Measurements from ENCODE around the gene GDF11. TPM values are rescaled to one million over a fixed set of nuclear protein-coding genes. Genes with fewer than 3 reads are reported as not detected.

The GDF11 gene
- polyA plus RNA-seq, 1 donor: 17.2 TPM

DNA sequence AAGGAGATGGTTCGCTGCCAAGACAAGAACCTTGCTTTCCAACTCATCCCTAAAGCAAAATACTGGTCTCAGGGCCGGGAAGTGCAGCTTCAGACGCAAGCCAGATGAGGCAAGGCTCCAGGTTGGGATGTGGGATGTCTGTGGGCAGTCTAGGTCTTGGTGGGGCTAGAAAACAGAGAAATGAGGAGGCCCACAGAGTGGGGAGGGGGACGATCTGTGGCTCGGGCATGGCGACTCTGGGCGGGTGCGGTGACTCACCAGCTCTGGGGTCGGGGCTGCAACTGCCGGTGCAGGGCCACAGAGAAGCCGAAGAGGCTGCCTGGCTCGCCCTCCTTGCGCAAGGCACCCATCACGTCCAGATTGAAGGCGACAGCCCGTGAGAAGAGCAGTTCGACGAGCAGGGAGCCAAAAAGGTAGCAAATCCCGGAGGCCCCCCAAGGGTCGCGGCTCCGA, 35.7 kb upstream of the GDF11 start:
- no peak for DNase-seq

- no peak for DNase-seq
Observed at GRCh38 chr12:55707841-55708694, 34.9 kb upstream of the GDF11 start, which contains the start of gene ITGA7. Gene ITGA7 (minus strand): TSS chr12:55707904. CDS start chr12:55707682, 222 bp downstream.

DNA sequence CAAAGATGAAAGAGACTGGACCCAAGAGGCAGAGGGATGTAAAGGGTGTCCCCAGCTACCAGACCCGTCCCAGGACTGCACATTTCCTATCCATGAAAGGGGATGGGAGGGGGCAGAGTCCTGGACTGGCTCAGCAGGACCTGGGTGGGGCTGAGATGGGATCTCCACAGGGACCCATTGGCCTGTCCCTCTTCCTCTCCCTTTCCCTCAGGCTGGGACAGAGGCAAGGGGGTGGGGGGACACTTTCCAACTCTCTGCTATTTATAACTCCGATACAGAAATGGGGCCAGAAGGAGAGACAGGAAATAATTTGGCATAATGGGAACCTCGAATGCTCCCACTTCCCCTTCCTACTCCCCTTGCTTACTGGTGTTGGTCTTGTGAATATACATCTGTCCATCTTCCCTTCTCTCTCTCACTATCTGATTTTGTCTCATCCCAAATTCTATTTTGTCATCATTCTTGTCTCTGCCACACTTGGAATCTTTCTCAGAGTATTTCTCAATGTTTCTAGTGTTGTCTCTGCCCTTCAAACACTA, 34.2 kb upstream of the GDF11 start:
- no peak for DNase-seq

- DNase-seq: no peak
Observed at GRCh38 chr12:55711786-55712553, 31.0 kb upstream of the GDF11 start.

GRCh38 chr12:55712700-55713415, 30.1 kb upstream of the GDF11 start:
- no peak for DNase-seq

DNA sequence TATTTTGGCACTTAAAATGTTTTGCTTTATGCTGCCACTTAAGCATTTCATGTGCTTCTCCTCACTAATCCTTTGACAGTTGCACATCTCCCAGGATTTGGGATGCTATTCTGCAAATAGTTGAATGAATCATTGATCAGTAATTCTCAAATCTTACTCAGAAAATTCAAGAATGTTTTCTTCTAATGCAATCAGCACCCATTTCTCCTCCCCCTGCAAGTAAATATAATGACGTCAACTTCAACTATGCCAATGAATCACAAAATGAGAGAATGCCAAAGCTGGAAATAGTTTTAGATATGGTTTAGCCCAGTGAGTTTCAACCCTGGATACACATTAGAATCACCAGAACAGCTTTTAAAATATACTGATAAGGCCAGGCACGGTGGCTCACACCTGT, 29.2 kb upstream of the GDF11 start:
- DNase-seq: no peak

DNA sequence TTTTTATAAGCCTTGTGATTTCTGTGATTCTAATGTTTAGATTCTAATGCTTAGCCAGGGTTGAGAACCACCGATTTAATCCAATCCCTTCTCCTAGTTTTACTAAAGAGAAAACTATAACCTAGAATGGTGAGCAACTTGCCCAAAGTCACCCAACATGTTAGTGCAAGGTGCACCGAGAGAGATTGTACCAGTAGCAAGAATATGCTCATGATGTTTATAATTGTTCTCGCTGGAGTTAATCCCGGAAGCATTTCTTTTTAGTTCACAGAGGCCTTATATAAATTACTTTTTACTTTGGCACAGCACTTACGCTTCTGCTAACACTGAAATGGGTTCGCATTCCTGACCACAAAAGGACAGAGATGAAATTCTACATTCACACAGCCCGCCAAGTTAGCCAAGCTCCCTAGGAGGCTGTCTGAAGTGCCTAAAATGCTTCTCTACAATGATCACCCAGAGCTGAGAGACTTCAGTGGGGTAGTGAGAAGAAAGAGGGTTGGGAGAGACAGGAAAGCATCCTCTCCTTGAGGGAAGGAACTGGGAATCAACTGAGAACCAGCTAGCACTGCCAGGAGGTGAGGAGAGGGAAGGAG, 27.7 kb upstream of the GDF11 start:
- no peak for DNase-seq

GRCh38 chr12:55715833-55716581, 26.9 kb upstream of the GDF11 start, which contains the start of gene BLOC1S1:
Gene BLOC1S1 (plus strand): TSS chr12:55716046. CDS start chr12:55716052, 6 bp downstream.
- DNase-seq: peak; percentile 98

DNA sequence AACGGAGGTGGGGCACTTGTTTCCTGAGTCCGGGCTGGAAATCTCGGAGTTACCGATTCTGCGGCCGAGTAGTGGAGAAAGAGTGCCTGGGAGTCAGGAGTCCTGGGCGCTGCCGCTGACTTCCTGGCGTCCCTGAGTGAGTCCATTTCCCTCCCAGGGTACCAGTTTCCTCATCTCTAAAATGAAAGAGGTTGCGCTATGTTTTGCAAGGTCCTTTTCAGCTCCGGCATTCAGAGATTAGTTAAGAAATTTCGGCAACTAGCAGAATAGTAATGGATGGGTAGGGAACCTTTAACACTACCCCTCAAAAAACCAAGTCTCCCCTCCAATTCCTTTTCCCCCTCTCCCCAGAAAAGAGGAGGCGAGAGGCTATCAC, 26.4 kb upstream of the GDF11 start:
- no peak for DNase-seq

DNA sequence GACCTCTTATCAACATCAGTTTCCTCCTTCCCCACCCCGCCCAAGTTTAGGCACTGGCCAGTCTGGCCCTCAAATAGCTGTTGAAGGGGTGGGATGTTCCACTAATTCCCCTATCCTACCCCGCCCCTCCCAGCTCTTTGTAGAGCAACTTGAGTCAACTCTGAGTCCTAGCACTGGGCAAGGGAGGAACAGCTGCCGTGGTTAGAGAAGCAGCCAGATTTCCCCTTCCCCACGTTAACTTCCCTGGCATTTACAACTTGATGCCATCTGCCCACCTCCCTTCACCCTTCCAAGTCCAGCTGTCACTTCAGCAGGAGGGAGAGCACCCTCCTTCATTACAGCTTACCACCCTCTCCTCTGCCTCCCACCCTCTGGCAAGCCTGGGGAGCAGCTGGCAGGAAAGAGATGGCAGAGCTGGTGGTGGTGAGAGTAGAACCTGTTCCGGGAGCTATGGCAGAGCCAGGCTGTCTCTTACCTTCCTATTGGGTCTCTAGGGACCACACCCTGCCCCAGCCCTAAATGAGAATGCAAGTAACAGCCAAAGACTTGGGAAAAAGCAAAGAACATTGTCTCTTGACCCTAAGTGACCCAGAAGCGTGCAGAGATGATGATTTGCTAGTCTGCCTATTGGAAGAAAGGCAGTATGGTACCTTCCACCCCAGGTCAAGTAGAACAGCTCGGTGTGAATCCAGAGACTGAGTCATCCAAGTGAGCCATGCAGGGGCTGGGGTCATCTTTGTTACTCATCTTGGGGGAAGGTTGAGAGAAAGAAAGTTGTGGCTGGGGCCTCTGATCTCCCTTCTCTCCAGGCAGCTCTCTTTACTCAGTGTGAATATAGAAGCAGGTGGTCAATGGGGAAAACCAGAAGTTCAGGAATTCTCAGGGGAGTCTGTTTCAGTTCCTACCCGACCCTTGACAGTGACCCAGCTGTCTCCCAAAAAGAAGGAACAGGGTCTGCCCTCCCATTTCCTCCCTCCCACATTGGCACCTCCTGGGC, 25.6 kb upstream of the GDF11 start:
- no peak for DNase-seq

- no peak for DNase-seq
Observed at GRCh38 chr12:55718015-55718414, 24.9 kb upstream of the GDF11 start.

DNA sequence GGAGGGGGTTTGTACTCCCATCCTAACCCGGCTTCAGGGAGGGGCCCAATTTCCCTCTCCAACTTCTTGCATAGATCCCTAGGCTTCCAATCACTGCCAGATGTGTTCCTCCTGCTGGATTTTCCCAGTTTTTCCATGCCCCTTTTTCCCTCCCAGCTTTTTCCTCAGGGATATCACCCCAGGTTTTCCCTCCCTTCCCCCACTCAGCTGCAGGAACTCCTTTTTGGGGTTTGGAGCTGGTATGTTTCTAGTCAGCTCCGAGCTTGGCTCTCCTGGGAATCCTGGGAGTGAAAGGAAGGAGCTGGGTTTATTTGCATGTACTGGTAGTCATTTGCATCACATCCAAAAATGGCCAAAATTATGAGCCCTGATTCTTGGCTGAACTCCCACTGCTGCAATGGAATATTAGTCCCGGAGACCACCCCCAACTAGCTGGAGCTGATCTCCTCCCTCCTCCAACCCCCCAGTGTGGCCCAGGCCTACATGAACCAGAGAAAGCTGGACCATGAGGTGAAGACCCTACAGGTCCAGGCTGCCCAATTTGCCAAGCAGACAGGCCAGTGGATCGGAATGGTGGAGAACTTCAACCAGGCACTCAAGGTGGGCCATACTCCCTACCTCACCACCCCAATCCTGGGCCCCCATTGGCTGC, 24.2 kb upstream of the GDF11 start:
- DNase-seq: no peak

- DNase-seq: no peak
Observed at GRCh38 chr12:55719371-55719770, 23.6 kb upstream of the GDF11 start.

DNA sequence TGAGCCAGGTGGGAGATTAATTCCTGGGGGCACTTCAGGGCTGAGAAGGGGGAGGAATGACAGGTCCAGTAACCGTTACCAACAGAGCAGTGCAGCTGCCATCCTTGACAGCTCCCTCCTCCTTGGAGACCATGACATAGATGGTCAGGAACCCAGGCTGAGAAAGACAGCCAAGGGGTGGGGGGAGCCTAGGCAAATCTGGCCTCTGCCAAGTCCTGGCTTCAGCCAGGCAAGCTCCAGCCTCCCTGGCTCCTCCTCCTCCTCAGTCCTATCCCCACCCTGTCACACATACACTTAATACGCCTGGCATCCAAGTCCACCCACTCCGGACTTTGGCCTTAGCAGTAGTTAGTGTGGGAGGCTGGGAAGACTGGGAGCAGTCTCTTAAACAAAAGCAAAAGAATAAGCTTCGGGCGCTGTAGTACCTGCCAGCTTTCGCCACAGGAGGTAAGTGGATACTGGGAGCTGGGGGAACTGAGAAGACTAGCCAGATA, 22.8 kb upstream of the GDF11 start, which contains the start of gene RDH5:
TSS of gene RDH5 (plus strand) at position 323 of the 494 bp plus-strand sequence. CDS start 792 bp downstream, outside the sequence.
- no peak for DNase-seq

GRCh38 chr12:55720894-55721444, 22.0 kb upstream of the GDF11 start:
- DNase-seq: no peak

DNA sequence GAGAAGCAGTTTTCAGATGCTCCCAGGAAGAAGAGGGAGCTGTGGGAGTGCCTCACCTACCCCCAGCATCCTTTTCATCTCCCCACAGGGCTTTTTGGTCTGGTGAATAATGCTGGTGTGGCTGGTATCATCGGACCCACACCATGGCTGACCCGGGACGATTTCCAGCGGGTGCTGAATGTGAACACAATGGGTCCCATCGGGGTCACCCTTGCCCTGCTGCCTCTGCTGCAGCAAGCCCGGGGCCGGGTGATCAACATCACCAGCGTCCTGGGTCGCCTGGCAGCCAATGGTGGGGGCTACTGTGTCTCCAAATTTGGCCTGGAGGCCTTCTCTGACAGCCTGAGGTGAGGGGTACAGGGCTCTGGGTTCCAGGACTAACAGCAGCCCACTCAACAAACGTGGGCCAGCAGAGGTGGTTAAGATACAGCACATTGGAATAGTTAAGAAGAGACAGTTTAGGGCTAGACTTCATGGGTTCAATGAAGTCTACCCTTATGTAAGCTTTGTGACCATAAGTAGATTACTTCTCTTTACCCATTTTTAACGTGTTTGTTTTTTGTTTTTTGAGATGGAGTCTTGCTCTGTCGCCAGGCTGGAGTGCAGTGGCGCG, 21.2 kb upstream of the GDF11 start:
- DNase-seq: no peak

GRCh38 chr12:55722948-55723347, 20.0 kb upstream of the GDF11 start:
- DNase-seq: no peak

DNA sequence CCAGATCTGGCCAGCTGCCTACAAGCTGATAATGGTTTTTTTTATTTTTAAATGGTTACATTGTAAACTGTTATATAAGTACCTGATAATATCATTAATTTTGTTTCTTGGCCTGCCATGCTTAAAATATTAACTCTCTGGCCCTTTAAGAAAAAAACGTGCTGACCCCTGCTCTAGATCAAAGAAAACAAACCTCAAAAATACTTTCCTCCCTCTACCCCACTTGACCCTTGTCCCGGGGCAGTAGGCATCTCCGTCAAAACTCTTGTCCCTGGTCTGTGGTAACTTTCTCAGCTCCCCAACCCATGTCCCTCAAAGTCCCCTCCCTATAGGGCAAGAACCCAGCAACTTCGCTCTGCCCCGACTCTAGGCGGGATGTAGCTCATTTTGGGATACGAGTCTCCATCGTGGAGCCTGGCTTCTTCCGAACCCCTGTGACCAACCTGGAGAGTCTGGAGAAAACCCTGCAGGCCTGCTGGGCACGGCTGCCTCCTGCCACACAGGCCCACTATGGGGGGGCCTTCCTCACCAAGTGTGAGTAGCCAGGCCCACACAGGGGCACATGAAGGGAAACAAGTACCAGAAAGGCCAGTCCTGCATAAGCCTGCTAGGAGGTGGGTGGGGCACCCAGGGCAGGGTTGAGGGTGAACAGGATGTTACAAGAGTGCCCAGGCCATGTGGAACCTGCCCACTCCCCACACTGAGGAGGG, 19.3 kb upstream of the GDF11 start:
- no peak for DNase-seq

Data from hindlimb muscle (tissue), 1 donor.